ENCODE results near the gene MAS1L.

The MAS1L gene

DNA sequence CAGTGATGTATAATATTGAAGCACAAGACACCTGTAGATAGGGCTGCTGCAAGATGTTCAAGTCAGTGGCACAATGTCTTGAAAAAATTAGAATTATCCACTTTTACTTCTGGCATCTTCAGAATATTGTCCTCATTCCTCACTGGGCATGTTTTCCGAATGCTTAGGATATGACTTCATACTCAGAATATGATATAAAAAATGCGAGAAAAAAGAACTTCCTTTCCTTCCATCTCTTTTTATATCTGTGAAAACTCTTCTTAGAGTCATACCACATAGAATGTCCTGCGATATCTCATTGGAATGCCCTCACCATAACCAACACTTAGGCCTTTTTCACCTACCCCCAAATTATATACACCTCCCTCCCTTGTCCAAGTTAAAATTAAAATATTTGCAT is 4.6 kb downstream of the MAS1L start:
- CTCF ChIA-PET: no interaction called here
- no peak overlapping the region for H3K27ac ChIP-seq (ENCODE audit: extremely low read depth, low read depth, low read length)
- no peaks in the 10 kb centered on the region for H3K36me3 ChIP-seq (ENCODE audit: control insufficient read depth in 2 of 2, insufficient read depth in 1 of 2, low read length in 2 of 2)
- no peak for TF ChIP-seq ZNF391 (tag by site-specific recombination; IDR thresholded peaks at IDR 0.05; ENCODE audit: borderline replicate concordance, low read depth)
- TF ChIP-seq ZBTB20 (tag by site-specific recombination; IDR thresholded peaks at IDR 0.05): no peak
- TF ChIP-seq, protein P1, sequence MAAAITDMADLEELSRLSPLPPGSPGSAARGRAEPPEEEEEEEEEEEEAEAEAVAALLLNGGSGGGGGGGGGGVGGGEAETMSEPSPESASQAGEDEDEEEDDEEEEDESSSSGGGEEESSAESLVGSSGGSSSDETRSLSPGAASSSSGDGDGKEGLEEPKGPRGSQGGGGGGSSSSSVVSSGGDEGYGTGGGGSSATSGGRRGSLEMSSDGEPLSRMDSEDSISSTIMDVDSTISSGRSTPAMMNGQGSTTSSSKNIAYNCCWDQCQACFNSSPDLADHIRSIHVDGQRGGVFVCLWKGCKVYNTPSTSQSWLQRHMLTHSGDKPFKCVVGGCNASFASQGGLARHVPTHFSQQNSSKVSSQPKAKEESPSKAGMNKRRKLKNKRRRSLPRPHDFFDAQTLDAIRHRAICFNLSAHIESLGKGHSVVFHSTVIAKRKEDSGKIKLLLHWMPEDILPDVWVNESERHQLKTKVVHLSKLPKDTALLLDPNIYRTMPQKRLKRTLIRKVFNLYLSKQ (tag by site-specific recombination; IDR thresholded peaks at IDR 0.05; ENCODE audit: borderline replicate concordance): no peak
- TF ChIP-seq, protein P2, sequence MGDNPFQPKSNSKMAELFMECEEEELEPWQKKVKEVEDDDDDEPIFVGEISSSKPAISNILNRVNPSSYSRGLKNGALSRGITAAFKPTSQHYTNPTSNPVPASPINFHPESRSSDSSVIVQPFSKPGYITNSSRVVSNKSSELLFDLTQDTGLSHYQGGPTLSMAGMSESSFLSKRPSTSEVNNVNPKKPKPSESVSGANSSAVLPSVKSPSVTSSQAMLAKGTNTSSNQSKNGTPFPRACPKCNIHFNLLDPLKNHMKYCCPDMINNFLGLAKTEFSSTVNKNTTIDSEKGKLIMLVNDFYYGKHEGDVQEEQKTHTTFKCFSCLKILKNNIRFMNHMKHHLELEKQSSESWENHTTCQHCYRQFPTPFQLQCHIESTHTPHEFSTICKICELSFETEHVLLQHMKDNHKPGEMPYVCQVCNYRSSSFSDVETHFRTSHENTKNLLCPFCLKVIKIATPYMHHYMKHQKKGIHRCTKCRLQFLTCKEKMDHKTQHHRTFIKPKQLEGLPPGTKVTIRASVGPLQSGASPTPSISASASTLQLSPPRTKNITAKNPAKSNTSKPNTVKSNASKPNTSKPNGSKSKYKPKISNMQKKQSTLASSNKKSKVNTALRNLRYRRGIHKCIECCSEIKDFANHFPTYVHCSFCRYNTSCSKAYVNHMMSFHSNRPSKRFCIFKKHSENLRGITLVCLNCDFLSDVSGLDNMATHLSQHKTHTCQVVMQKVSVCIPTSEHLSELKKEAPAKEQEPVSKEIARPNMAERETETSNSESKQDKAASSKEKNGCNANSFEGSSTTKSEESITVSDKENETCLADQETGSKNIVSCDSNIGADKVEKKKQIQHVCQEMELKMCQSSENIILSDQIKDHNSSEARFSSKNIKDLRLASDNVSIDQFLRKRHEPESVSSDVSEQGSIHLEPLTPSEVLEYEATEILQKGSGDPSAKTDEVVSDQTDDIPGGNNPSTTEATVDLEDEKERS (tag by site-specific recombination; IDR thresholded peaks at IDR 0.05): no peak
- TF ChIP-seq ZNF548 (tag by site-specific recombination; IDR thresholded peaks at IDR 0.05): no peak
- TF ChIP-seq, protein P3, sequence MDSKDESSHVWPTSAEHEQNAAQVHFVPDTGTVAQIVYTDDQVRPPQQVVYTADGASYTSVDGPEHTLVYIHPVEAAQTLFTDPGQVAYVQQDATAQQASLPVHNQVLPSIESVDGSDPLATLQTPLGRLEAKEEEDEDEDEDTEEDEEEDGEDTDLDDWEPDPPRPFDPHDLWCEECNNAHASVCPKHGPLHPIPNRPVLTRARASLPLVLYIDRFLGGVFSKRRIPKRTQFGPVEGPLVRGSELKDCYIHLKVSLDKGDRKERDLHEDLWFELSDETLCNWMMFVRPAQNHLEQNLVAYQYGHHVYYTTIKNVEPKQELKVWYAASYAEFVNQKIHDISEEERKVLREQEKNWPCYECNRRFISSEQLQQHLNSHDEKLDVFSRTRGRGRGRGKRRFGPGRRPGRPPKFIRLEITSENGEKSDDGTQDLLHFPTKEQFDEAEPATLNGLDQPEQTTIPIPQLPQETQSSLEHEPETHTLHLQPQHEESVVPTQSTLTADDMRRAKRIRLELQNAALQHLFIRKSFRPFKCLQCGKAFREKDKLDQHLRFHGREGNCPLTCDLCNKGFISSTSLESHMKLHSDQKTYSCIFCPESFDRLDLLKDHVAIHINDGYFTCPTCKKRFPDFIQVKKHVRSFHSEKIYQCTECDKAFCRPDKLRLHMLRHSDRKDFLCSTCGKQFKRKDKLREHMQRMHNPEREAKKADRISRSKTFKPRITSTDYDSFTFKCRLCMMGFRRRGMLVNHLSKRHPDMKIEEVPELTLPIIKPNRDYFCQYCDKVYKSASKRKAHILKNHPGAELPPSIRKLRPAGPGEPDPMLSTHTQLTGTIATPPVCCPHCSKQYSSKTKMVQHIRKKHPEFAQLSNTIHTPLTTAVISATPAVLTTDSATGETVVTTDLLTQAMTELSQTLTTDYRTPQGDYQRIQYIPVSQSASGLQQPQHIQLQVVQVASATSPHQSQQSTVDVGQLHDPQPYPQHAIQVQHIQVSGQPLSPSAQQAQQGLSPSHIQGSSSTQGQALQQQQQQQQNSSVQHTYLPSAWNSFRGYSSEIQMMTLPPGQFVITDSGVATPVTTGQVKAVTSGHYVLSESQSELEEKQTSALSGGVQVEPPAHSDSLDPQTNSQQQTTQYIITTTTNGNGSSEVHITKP (tag by site-specific recombination; IDR thresholded peaks at IDR 0.05): no peak
- no peak for TF ChIP-seq SCRT2 (tag by site-specific recombination; IDR thresholded peaks at IDR 0.05)
- TF ChIP-seq KLF1 (tag by site-specific recombination; IDR thresholded peaks at IDR 0.05): no peak
- TF ChIP-seq ZNF529 (tag by site-specific recombination; IDR thresholded peaks at IDR 0.05; ENCODE audit: insufficient replicate concordance): no peak
- TF ChIP-seq SP3 (tag by site-specific recombination; IDR thresholded peaks at IDR 0.05): no peak
- TF ChIP-seq ZNF426 (tag by site-specific recombination; IDR thresholded peaks at IDR 0.05): no peak
- no peak for TF ChIP-seq ZBTB8A (tag by site-specific recombination; IDR thresholded peaks at IDR 0.05)
- no peak for TF ChIP-seq ZNF654 (tag by site-specific recombination; IDR thresholded peaks at IDR 0.05; ENCODE audit: low read depth)
- no peak for TF ChIP-seq ZNF76 (tag by site-specific recombination; IDR thresholded peaks at IDR 0.05; ENCODE audit: borderline replicate concordance, low read depth)
- TF ChIP-seq ZSCAN23 (tag by site-specific recombination; IDR thresholded peaks at IDR 0.05): no peak
- TF ChIP-seq, protein P4, sequence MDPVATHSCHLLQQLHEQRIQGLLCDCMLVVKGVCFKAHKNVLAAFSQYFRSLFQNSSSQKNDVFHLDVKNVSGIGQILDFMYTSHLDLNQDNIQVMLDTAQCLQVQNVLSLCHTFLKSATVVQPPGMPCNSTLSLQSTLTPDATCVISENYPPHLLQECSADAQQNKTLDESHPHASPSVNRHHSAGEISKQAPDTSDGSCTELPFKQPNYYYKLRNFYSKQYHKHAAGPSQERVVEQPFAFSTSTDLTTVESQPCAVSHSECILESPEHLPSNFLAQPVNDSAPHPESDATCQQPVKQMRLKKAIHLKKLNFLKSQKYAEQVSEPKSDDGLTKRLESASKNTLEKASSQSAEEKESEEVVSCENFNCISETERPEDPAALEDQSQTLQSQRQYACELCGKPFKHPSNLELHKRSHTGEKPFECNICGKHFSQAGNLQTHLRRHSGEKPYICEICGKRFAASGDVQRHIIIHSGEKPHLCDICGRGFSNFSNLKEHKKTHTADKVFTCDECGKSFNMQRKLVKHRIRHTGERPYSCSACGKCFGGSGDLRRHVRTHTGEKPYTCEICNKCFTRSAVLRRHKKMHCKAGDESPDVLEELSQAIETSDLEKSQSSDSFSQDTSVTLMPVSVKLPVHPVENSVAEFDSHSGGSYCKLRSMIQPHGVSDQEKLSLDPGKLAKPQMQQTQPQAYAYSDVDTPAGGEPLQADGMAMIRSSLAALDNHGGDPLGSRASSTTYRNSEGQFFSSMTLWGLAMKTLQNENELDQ (tag by site-specific recombination; IDR thresholded peaks at IDR 0.05; ENCODE audit: low read depth): no peak
- H3K4me3 ChIP-seq (ENCODE audit: low read depth, low read length): no peak overlapping the region
- POLR2A ChIA-PET: no interaction called here
- no peaks in the 10 kb centered on the region for H3K9me3 ChIP-seq (ENCODE audit: control insufficient read depth, insufficient read depth, low read depth, low read length)
- H3K4me1 ChIP-seq (ENCODE audit: control insufficient read depth, insufficient read depth, low read length): no peaks in the 10 kb centered on the region
